ENCODE measurements around the gene KRTAP10-3.

Gene KRTAP10-3

GRCh38 chr21:44599264-44600029 is 40.9 kb upstream of the KRTAP10-3 start:
- Histone ChIP-seq H3K27me3 (ENCODE audit: insufficient read depth, poor library complexity, severe bottlenecking) (peaks cover 2% of the 10 kb centered on the region), H3K27ac (replicated peaks) (no peak overlapping the region), H3K4me3 (replicated peaks; ENCODE audit: insufficient read depth, low read length) (no peak overlapping the region)
- TF ChIP-seq SPI1 (IDR thresholded peaks at IDR 0.05; ENCODE audit: borderline replicate concordance, low read depth) (no peak), POLR2AphosphoS5 (IDR thresholded peaks at IDR 0.05; ENCODE audit: low read depth) (no peak), CTCF (IDR thresholded peaks at IDR 0.05; ENCODE audit: insufficient read depth, low read length) (no peak), REST (IDR thresholded peaks at IDR 0.05; ENCODE audit: insufficient replicate concordance, low read depth) (no peak), GABPA (IDR thresholded peaks at IDR 0.05; ENCODE audit: low read depth) (no peak)
- DNase-seq (ENCODE audit: low read depth in 1 of 2, low spot score in 1 of 2): no peak

- Histone ChIP-seq H3K27me3 (ENCODE audit: insufficient read depth, poor library complexity, severe bottlenecking) (no peaks in the 10 kb centered on the region), H3K27ac (replicated peaks) (no peak overlapping the region), H3K4me3 (replicated peaks; ENCODE audit: insufficient read depth, low read length) (no peak overlapping the region)
- no peak for TF ChIP-seq POLR2AphosphoS5 (IDR thresholded peaks at IDR 0.05; ENCODE audit: low read depth)
- no peak for TF ChIP-seq SPI1 (IDR thresholded peaks at IDR 0.05; ENCODE audit: borderline replicate concordance, low read depth)
- TF ChIP-seq GABPA (IDR thresholded peaks at IDR 0.05; ENCODE audit: low read depth): no peak
- TF ChIP-seq REST (IDR thresholded peaks at IDR 0.05; ENCODE audit: insufficient replicate concordance, low read depth): no peak
- TF ChIP-seq CTCF (IDR thresholded peaks at IDR 0.05; ENCODE audit: insufficient read depth, low read length): no peak
- DNase-seq (ENCODE audit: low read depth in 1 of 2, low spot score in 1 of 2): no peak
Measured at GRCh38 chr21:44598061-44598460, 39.5 kb upstream of the KRTAP10-3 start.

- TF ChIP-seq POLR2AphosphoS5 (IDR thresholded peaks at IDR 0.05; ENCODE audit: low read depth) (no peak), CTCF (IDR thresholded peaks at IDR 0.05; ENCODE audit: insufficient read depth, low read length) (no peak), SPI1 (IDR thresholded peaks at IDR 0.05; ENCODE audit: borderline replicate concordance, low read depth) (no peak), GABPA (IDR thresholded peaks at IDR 0.05; ENCODE audit: low read depth) (no peak), REST (IDR thresholded peaks at IDR 0.05; ENCODE audit: insufficient replicate concordance, low read depth) (no peak)
- Histone ChIP-seq H3K27me3 (ENCODE audit: insufficient read depth, poor library complexity, severe bottlenecking) (no peaks in the 10 kb centered on the region), H3K27ac (replicated peaks) (no peak overlapping the region), H3K4me3 (replicated peaks; ENCODE audit: insufficient read depth, low read length) (no peak overlapping the region)
- DNase-seq (ENCODE audit: low read depth in 1 of 2, low spot score in 1 of 2): no peak
Measured at GRCh38 chr21:44596068-44596725, 37.6 kb upstream of the KRTAP10-3 start.

All from HL-60 (cell line).